Thyroid gland (tissue), 4 donors: ENCODE measurements around the gene VPREB1.

Experiments used
- POLR2A ChIP-seq, 2 donors: fragments of 450-650 bp; IDR thresholded peaks; one replicate each; pipeline ENCODE4 v1.6.1; 2017; ENCODE audit warnings: antibody characterized with exemption in 2 of 2, mild to moderate bottlenecking in 2 of 2, moderate library complexity in 1 of 2
- TF ChIP-seq, protein P1 (sequence below), 6 experiments: fragments of 200-600 bp in 3 of 6; fragments of 450-650 bp in 3 of 6; sonication (generic) in 3 of 6; IDR thresholded peaks; one replicate each; pipeline ENCODE4 v1.5.1; 2016 to 2019; ENCODE audit warnings: antibody characterized with exemption in 6 of 6, mild to moderate bottlenecking in 2 of 6, inconsistent platforms in 1 of 6, moderate library complexity in 1 of 6

- TF ChIP-seq, protein P1, sequence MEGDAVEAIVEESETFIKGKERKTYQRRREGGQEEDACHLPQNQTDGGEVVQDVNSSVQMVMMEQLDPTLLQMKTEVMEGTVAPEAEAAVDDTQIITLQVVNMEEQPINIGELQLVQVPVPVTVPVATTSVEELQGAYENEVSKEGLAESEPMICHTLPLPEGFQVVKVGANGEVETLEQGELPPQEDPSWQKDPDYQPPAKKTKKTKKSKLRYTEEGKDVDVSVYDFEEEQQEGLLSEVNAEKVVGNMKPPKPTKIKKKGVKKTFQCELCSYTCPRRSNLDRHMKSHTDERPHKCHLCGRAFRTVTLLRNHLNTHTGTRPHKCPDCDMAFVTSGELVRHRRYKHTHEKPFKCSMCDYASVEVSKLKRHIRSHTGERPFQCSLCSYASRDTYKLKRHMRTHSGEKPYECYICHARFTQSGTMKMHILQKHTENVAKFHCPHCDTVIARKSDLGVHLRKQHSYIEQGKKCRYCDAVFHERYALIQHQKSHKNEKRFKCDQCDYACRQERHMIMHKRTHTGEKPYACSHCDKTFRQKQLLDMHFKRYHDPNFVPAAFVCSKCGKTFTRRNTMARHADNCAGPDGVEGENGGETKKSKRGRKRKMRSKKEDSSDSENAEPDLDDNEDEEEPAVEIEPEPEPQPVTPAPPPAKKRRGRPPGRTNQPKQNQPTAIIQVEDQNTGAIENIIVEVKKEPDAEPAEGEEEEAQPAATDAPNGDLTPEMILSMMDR (IDR thresholded peaks at IDR 0.05): no peak
- TF ChIP-seq POLR2A (IDR thresholded peaks at IDR 0.05): no peak
Observed at GRCh38 chr22:22196018-22196533, 48.5 kb upstream of the VPREB1 start.
